Natural killer cell (primary cell): ENCODE measurements around the gene B4GAT1. TPM values are rescaled to one million over a fixed set of nuclear protein-coding genes. Genes with fewer than 3 reads are reported as not detected.
A peak's percentile ranks its signal among the peaks of the same experiment; 100 is the strongest.

Experiments used
- ATAC-seq, 3 donors: fragments of 150-1000 bp in 2 of 3; fragments of 200-7000 bp in 1 of 3; cut with Tn5 transposase; 1 replicate in 1 of 3; 2 replicates in 2 of 3; pipeline ENCODE4 v1.10.0; 2021; ENCODE audit warnings: mild to moderate bottlenecking in 2 of 3, moderate library complexity in 2 of 3
- DNase-seq, 2 donors: peaks; one replicate each; pipeline versions ENCODE4 v3.0.0 to v3.0.0-alpha.2; 2013 to 2021; ENCODE audit warnings: mixed read lengths in 1 of 2
- H3K27ac ChIP-seq: one replicate; pipeline ENCODE4 v1.5.1; 2013; ENCODE audit warnings: mild to moderate bottlenecking, low read length
- H3K27me3 ChIP-seq: one replicate; pipeline ENCODE4 v1.6.1; 2013; ENCODE audit warnings: low read length; ENCODE audit not compliant: control insufficient read depth, insufficient read depth
- H3K36me3 ChIP-seq: one replicate; pipeline ENCODE4 v1.6.1; 2013; ENCODE audit warnings: low read length; ENCODE audit not compliant: control insufficient read depth, insufficient read depth
- H3K4me1 ChIP-seq: one replicate; pipeline ENCODE4 v1.6.1; 2013; ENCODE audit warnings: low read length; ENCODE audit not compliant: control insufficient read depth, insufficient read depth
- H3K4me3 ChIP-seq: one replicate; pipeline ENCODE4 v1.5.1; 2013; ENCODE audit warnings: low read length
- H3K9me3 ChIP-seq: one replicate; pipeline ENCODE4 v1.6.1; 2013; ENCODE audit warnings: low read length; ENCODE audit not compliant: control insufficient read depth, insufficient read depth
- H3K27ac Mint-ChIP-seq, 2 donors: one replicate each; pipeline ENCODE4 v1.8.0; 2022; ENCODE audit warnings: mild to moderate bottlenecking in 2 of 2, mixed read lengths in 2 of 2, moderate library complexity in 1 of 2
- H3K27me3 Mint-ChIP-seq, 2 donors: one replicate each; pipeline ENCODE4 v1.8.0; 2022; ENCODE audit warnings: low read depth in 2 of 2, mixed read lengths in 2 of 2
- H3K36me3 Mint-ChIP-seq: one replicate; pipeline ENCODE4 v1.8.0; 2022; ENCODE audit warnings: mixed read lengths
- H3K4me1 Mint-ChIP-seq, 2 donors: one replicate each; pipeline ENCODE4 v1.8.0; 2022; ENCODE audit warnings: mixed read lengths in 2 of 2
- H3K4me3 Mint-ChIP-seq: one replicate; pipeline ENCODE4 v1.8.0; 2022; ENCODE audit warnings: mild to moderate bottlenecking, moderate library complexity, mixed read lengths
- H3K9me3 Mint-ChIP-seq, 2 donors: one replicate each; pipeline ENCODE4 v1.8.0; 2022; ENCODE audit warnings: mixed read lengths in 2 of 2
- CTCF ChIP-seq: fragments of 200-600 bp; IDR thresholded peaks from one replicate; pipeline ENCODE4 v1.8.0; 2022; ENCODE audit warnings: antibody characterized with exemption
- WGBS: methylation state at CpG from one replicate; pipeline ENCODE4 v1.1.7; 2013; ENCODE audit warnings: missing lambda C conversion rate; ENCODE audit not compliant: insufficient coverage; 5-methylcytosine and 5-hydroxymethylcytosine counted together
- intact Hi-C: fragments of 100-400 bp; cut with micrococcal nuclease; formaldehyde crosslinking; loops from one replicate; pipeline ENCODE4 v1.14.2; 2022
- total RNA-seq, 4 donors: library from RNA; stranded (reverse); fragments of 120-200 nt in 1 of 4; gene quantifications; one replicate each; pipeline versions ENCODE4 v1.2.3 to v1.2.4, GENCODE V29; 2013 to 2022

The B4GAT1 gene
- total RNA-seq, 3 donors from 2014 or later (not counting 1 experiment from before 2014, with no cell fraction given), result 2.0 to 4.2 (median 2.5) TPM

GRCh38 chr11:66316849-66317251 lies 30.6 kb downstream of the B4GAT1 start, which contains the start of gene CD248:
Gene CD248, minus strand, starts transcription at chr11:66317044. Its CDS starts 17 bp downstream, at chr11:66317027.
- no peaks in the 10 kb centered on the region for H3K36me3 Mint-ChIP-seq
- no peaks in the 10 kb centered on the region for H3K27me3 ChIP-seq
- 26% methylated on average over 29 of the region's 29 CpGs for WGBS
- no peak within 1 kb of the TSS for H3K4me3 ChIP-seq
- H3K4me1 ChIP-seq, result peaks cover 40% of the 10 kb centered on the region
- H3K27ac ChIP-seq, result peak within 1 kb of the TSS; percentile 67
- H3K9me3 Mint-ChIP-seq, result no peaks in the 10 kb centered on the region
- peak within 1 kb of the TSS; percentile 36 to 53 for H3K27ac Mint-ChIP-seq
- H3K4me3 Mint-ChIP-seq, result peak within 1 kb of the TSS; percentile 52
- no peaks in the 10 kb centered on the region for H3K36me3 ChIP-seq
- no peak for DNase-seq
- H3K4me1 Mint-ChIP-seq, result peaks cover 14 to 38% of the 10 kb centered on the region in 2 donors
- H3K9me3 ChIP-seq, result no peaks in the 10 kb centered on the region
- no peak for TF ChIP-seq CTCF
- peaks cover 24 to 28% of the 10 kb centered on the region in 2 donors for H3K27me3 Mint-ChIP-seq
- ATAC-seq, result no peak
- intact Hi-C loops, result no loop called here

DNA sequence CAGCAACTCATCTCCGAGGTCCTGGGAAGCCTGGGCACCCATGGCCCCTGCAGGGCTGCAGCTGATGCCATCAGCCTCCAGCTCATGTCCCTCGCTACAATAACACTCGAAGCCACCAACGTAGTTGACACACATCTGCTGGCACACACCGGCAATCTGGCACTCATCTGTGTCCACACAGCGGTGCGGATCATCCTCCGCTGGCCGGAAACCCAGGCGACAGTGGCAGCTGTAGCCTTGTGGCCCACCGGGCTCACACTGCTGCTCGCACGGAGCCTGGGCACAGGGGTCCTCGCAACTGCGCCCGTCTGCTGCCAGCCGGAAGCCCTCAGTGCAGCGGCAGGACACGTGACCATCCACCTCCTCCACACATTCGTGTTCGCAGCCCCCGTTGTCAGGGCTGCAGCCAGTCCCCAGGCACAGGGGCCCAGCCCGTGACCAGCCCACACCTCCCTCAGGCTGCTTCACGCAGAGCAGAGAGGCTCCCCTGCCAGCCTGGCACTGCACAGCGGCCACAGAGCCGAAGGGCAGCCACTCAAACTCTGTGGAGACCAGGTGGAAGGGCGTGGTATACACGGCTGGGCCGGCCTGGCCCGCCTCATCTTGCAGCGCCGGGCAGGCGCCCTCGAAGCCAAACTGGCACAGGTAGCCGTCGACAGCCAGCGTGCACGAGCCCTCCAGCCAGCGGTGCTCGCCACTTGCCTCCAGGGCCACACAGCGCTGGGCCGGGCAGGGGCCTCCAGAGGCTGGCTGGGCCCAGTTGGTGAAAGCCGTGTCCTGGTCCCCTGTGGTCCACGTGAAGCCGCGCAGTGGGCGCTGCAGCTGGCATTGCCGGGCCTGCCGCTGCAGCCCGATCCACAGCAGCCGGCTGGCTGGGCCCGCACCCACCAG lies 31.3 kb downstream of the B4GAT1 start:
- Histone ChIP-seq H3K27me3 (no peaks in the 10 kb centered on the region), H3K9me3 (no peaks in the 10 kb centered on the region), H3K27ac (no peak overlapping the region), H3K36me3 (no peaks in the 10 kb centered on the region), H3K4me3 (no peak overlapping the region), H3K4me1 (peaks cover 45% of the 10 kb centered on the region)
- Mint-ChIP-seq H3K27ac (no peak overlapping the region), H3K36me3 (no peaks in the 10 kb centered on the region), H3K4me1 (peaks cover 18 to 43% of the 10 kb centered on the region in 2 donors), H3K27me3 (peaks cover 24 to 28% of the 10 kb centered on the region in 2 donors), H3K9me3 (no peaks in the 10 kb centered on the region), H3K4me3 (no peak overlapping the region)
- ATAC-seq (no peak), DNase-seq (peak in 1 of 2 donors; percentile 50)
- no peak for TF ChIP-seq CTCF
- WGBS, result 92% methylated on average over 52 of the region's 52 CpGs
- intact Hi-C loops, result no loop called here

DNA sequence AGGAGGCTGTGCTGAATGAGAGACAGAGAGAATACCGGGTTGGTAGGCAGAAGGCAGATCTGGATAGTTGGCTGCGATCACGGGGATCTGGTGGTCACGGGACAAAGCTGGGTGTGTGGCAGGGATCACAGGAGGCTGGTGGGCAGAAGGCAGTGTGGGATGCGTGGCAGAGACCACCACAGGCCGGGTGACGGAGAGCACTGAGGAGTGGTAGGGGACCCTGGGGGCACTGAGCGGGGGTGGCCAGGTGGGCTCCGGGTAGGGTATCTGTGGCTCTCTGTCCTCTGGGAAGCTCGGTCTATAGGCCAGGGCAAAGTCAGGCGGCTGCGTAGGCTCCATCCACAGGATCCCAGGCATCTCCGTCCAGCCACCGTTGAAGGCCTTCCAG lies 31.9 kb downstream of the B4GAT1 start:
- H3K27ac ChIP-seq, result no peak overlapping the region
- Mint-ChIP-seq H3K27ac (peak overlapping the region in 1 of 2 donors; percentile 22), H3K27me3 (peaks cover 24 to 28% of the 10 kb centered on the region in 2 donors), H3K36me3 (no peaks in the 10 kb centered on the region), H3K4me3 (peak overlapping the region; percentile 57), H3K4me1 (peaks cover 18 to 43% of the 10 kb centered on the region in 2 donors), H3K9me3 (no peaks in the 10 kb centered on the region)
- intact Hi-C loops, result no loop called here
- no peaks in the 10 kb centered on the region for H3K27me3 ChIP-seq
- H3K4me3 ChIP-seq, result no peak overlapping the region
- 97% methylated on average over 14 of the region's 14 CpGs for WGBS
- peaks cover 45% of the 10 kb centered on the region for H3K4me1 ChIP-seq
- ATAC-seq (no peak), DNase-seq (no peak)
- H3K36me3 ChIP-seq, result no peaks in the 10 kb centered on the region
- H3K9me3 ChIP-seq, result no peaks in the 10 kb centered on the region
- TF ChIP-seq CTCF, result no peak
